Liver (tissue), 9 donors: ENCODE results near the gene SLIT1. TPM values are rescaled to one million over a fixed set of nuclear protein-coding genes. Genes with fewer than 3 reads are reported as not detected.

Experiments
- DNase-seq: peaks from one replicate; pipeline ENCODE4 v3.0.0-alpha.2; 2017; ENCODE audit warnings: low spot score
- H3K27ac ChIP-seq, 2 donors: one replicate each; pipeline ENCODE4 v1.7.0; 2013; ENCODE audit warnings: inconsistent platforms in 2 of 2, low read length in 2 of 2, control low read depth in 1 of 2, low read depth in 1 of 2, mild to moderate bottlenecking in 1 of 2
- H3K27me3 ChIP-seq, 4 donors: one replicate each; pipeline versions ENCODE4 v1.6.1 to v1.7.0; 2013; ENCODE audit warnings: low read length in 3 of 4, inconsistent platforms in 1 of 4, mild to moderate bottlenecking in 1 of 4, moderate library complexity in 1 of 4; ENCODE audit not compliant: control insufficient read depth in 4 of 4, insufficient read depth in 4 of 4
- H3K36me3 ChIP-seq, 4 donors: one replicate each; pipeline versions ENCODE4 v1.6.1 to v1.7.0; 2013; ENCODE audit warnings: low read length in 3 of 4, mild to moderate bottlenecking in 3 of 4, low read depth in 1 of 4, moderate library complexity in 1 of 4; ENCODE audit not compliant: control insufficient read depth in 4 of 4, insufficient read depth in 3 of 4
- H3K4me1 ChIP-seq, 4 donors: one replicate each; pipeline versions ENCODE4 v1.6.1 to v1.7.0; 2013; ENCODE audit warnings: low read length in 3 of 4, mild to moderate bottlenecking in 3 of 4, moderate library complexity in 1 of 4; ENCODE audit not compliant: control insufficient read depth in 4 of 4, insufficient read depth in 4 of 4
- H3K4me3 ChIP-seq, 3 donors: one replicate each; pipeline versions ENCODE4 v1.6.1 to v1.7.0; 2013; ENCODE audit warnings: low read length in 3 of 3, control low read depth in 1 of 3, low read depth in 1 of 3, mild to moderate bottlenecking in 1 of 3
- H3K9ac ChIP-seq, 2 donors: one replicate each; pipeline ENCODE4 v1.7.0; 2013; ENCODE audit warnings: low read length in 2 of 2, mild to moderate bottlenecking in 2 of 2, moderate library complexity in 2 of 2, control low read depth in 1 of 2, low read depth in 1 of 2
- H3K9me3 ChIP-seq, 4 donors: one replicate each; pipeline versions ENCODE4 v1.6.1 to v1.7.0; 2013; ENCODE audit warnings: low read length in 3 of 4; ENCODE audit not compliant: control insufficient read depth in 4 of 4
- EGR1 ChIP-seq, 2 donors: IDR thresholded peaks; 2 replicates each; pipeline ENCODE4 v1.6.1; 2016 to 2018; ENCODE audit warnings: antibody characterized with exemption in 2 of 2, low read depth in 2 of 2
- FOXA1 ChIP-seq: IDR thresholded peaks from 2 replicates; pipeline ENCODE4 v1.6.1; 2016; ENCODE audit warnings: antibody characterized with exemption
- FOXA2 ChIP-seq: IDR thresholded peaks from 2 replicates; pipeline ENCODE4 v1.6.1; 2016; ENCODE audit warnings: antibody characterized with exemption
- GABPA ChIP-seq, 2 donors: IDR thresholded peaks in 1 of 2; conservative IDR thresholded peaks in 1 of 2; 2 replicates each; pipeline ENCODE4 v1.6.1; 2016; ENCODE audit warnings: antibody characterized with exemption in 2 of 2, mild to moderate bottlenecking in 1 of 2, moderate library complexity in 1 of 2
- HNF4A ChIP-seq, 2 donors: conservative IDR thresholded peaks; 2 replicates each; pipeline ENCODE4 v1.6.1; 2016; ENCODE audit warnings: antibody characterized with exemption in 2 of 2, mild to moderate bottlenecking in 2 of 2
- HNF4G ChIP-seq: IDR thresholded peaks from 2 replicates; pipeline ENCODE4 v1.6.1; 2016; ENCODE audit warnings: antibody characterized with exemption
- JUND ChIP-seq, 2 donors: IDR thresholded peaks; 2 replicates each; pipeline ENCODE4 v1.6.1; 2016; ENCODE audit warnings: antibody characterized with exemption in 2 of 2
- NR2F2 ChIP-seq: IDR thresholded peaks from 2 replicates; pipeline ENCODE4 v1.6.1; 2016; ENCODE audit warnings: antibody characterized with exemption
- RAD21 ChIP-seq, 2 donors: IDR thresholded peaks; 2 replicates each; pipeline ENCODE4 v1.6.1; 2016; ENCODE audit warnings: antibody characterized with exemption in 2 of 2, mild to moderate bottlenecking in 2 of 2
- RXRA ChIP-seq, 2 donors: IDR thresholded peaks; 2 replicates each; pipeline ENCODE4 v1.6.1; 2017 to 2018; ENCODE audit warnings: antibody characterized with exemption in 2 of 2, mild to moderate bottlenecking in 1 of 2
- SP1 ChIP-seq: IDR thresholded peaks from 2 replicates; pipeline ENCODE4 v1.6.1; 2018; ENCODE audit warnings: antibody characterized with exemption, mild to moderate bottlenecking
- TAF1 ChIP-seq: conservative IDR thresholded peaks from 2 replicates; pipeline ENCODE4 v1.6.1; 2016; ENCODE audit warnings: antibody characterized with exemption, mild to moderate bottlenecking
- YY1 ChIP-seq: IDR thresholded peaks from 2 replicates; pipeline ENCODE4 v1.6.1; 2016; ENCODE audit warnings: antibody characterized with exemption, mild to moderate bottlenecking
- WGBS: extraction: QIAGEN DNeasy Blood & Tissue Kit; methylation state at CpG from one replicate; pipeline ENCODE4 v1.1.7; 2013; 5-methylcytosine and 5-hydroxymethylcytosine counted together
- polyA plus RNA-seq, 2 donors: library from polyadenylated mRNA; stranded (reverse) in 1 of 2; unstranded in 1 of 2; fragments of 200-250 nt in 1 of 2; fragments of >200 nt in 1 of 2; fragmentation: Nextera tagmentation in 1 of 2; extraction: Ambion mirVana in 1 of 2; gene quantifications; one replicate each; pipeline versions ENCODE4 v1.2.1 to v1.2.3, GENCODE V29; 2013 to 2015
- total RNA-seq, 2 donors: library from RNA; depleted of rRNA; stranded (reverse); fragments of >200 nt; gene quantifications; one replicate each; pipeline ENCODE4 v1.2.3, GENCODE V29; 2014
- TF ChIP-seq, protein P1 (sequence below): IDR thresholded peaks from 2 replicates; pipeline ENCODE4 v1.6.1; 2016; ENCODE audit warnings: antibody characterized with exemption
- TF ChIP-seq, protein P2 (sequence below): IDR thresholded peaks from 2 replicates; pipeline ENCODE4 v1.6.1; 2016; ENCODE audit warnings: antibody characterized with exemption, mild to moderate bottlenecking
- TF ChIP-seq, protein P3 (sequence below): IDR thresholded peaks from 2 replicates; pipeline ENCODE4 v1.6.1; 2016; ENCODE audit warnings: antibody characterized with exemption
- TF ChIP-seq, protein P4 (sequence below): fragments of 150-350 bp; IDR thresholded peaks from 2 replicates; pipeline ENCODE4 v1.5.1; 2017; ENCODE audit warnings: improper control_type of control experiment, low read depth, low read length; ENCODE audit not compliant: missing input control
- TF ChIP-seq, protein P5 (sequence below): IDR thresholded peaks from 2 replicates; pipeline ENCODE4 v1.6.1; 2016; ENCODE audit warnings: antibody characterized with exemption
- donor health status: healthy.
- donor health status: healthy.
- donor health status: healthy.
- donor health status: healthy.
- donor health status: healthy.

Gene SLIT1
- total and polyA plus RNA-seq, 4 donors, result under 0.01 to 0.14 (median 0.06) TPM

DNA sequence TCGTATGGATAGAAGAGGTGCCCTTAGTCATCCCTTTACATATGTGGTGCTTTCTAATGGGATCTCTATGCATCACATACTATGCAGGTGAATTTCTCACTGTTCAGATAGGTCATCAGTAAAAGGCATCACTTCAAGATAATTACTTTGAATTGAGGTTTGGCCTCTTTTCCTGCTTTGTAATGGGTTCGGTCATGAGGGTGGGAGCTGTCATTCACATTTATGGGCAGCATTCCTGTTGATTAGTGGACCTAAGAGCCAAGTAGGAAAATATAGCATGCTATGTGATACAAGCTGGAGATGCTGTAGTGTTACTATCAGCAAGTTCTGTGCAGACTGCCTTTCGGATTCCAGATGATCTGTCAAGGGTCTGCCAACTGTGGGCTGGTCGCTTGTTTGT is 197.3 kb downstream of the SLIT1 start:
- H3K27ac ChIP-seq, result no peak overlapping the region
- no peak overlapping the region for H3K9ac ChIP-seq
- no peaks in the 10 kb centered on the region for H3K9me3 ChIP-seq
- 85% methylated on average over 4 of the region's 4 CpGs for WGBS
- peaks cover 0 to 1% (median 0%) of the 10 kb centered on the region in 4 donors for H3K36me3 ChIP-seq
- H3K27me3 ChIP-seq, result no peaks in the 10 kb centered on the region
- TF ChIP-seq TAF1 (no peak), FOXA1 (no peak), HNF4A (conservative IDR thresholded peaks at IDR 0.05) (no peak), SP1 (no peak), FOXA2 (no peak), YY1 (no peak), EGR1 (IDR thresholded peaks at IDR 0.05; ENCODE audit: low read depth in 2 of 2) (no peak), RXRA (IDR thresholded peaks at IDR 0.05) (no peak), RAD21 (IDR thresholded peaks at IDR 0.05) (no peak), NR2F2 (no peak), HNF4G (no peak), GABPA (IDR thresholded peaks at IDR 0.05 in 1 of 2, conservative IDR thresholded peaks at IDR 0.05 in 1 of 2) (no peak), JUND (IDR thresholded peaks at IDR 0.05) (no peak)
- TF ChIP-seq, protein P1, sequence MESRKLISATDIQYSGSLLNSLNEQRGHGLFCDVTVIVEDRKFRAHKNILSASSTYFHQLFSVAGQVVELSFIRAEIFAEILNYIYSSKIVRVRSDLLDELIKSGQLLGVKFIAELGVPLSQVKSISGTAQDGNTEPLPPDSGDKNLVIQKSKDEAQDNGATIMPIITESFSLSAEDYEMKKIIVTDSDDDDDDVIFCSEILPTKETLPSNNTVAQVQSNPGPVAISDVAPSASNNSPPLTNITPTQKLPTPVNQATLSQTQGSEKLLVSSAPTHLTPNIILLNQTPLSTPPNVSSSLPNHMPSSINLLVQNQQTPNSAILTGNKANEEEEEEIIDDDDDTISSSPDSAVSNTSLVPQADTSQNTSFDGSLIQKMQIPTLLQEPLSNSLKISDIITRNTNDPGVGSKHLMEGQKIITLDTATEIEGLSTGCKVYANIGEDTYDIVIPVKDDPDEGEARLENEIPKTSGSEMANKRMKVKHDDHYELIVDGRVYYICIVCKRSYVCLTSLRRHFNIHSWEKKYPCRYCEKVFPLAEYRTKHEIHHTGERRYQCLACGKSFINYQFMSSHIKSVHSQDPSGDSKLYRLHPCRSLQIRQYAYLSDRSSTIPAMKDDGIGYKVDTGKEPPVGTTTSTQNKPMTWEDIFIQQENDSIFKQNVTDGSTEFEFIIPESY, result no peak
- TF ChIP-seq, protein P2, sequence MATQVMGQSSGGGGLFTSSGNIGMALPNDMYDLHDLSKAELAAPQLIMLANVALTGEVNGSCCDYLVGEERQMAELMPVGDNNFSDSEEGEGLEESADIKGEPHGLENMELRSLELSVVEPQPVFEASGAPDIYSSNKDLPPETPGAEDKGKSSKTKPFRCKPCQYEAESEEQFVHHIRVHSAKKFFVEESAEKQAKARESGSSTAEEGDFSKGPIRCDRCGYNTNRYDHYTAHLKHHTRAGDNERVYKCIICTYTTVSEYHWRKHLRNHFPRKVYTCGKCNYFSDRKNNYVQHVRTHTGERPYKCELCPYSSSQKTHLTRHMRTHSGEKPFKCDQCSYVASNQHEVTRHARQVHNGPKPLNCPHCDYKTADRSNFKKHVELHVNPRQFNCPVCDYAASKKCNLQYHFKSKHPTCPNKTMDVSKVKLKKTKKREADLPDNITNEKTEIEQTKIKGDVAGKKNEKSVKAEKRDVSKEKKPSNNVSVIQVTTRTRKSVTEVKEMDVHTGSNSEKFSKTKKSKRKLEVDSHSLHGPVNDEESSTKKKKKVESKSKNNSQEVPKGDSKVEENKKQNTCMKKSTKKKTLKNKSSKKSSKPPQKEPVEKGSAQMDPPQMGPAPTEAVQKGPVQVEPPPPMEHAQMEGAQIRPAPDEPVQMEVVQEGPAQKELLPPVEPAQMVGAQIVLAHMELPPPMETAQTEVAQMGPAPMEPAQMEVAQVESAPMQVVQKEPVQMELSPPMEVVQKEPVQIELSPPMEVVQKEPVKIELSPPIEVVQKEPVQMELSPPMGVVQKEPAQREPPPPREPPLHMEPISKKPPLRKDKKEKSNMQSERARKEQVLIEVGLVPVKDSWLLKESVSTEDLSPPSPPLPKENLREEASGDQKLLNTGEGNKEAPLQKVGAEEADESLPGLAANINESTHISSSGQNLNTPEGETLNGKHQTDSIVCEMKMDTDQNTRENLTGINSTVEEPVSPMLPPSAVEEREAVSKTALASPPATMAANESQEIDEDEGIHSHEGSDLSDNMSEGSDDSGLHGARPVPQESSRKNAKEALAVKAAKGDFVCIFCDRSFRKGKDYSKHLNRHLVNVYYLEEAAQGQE, result no peak
- TF ChIP-seq, protein P3, sequence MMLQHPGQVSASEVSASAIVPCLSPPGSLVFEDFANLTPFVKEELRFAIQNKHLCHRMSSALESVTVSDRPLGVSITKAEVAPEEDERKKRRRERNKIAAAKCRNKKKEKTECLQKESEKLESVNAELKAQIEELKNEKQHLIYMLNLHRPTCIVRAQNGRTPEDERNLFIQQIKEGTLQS, result no peak
- TF ChIP-seq, protein P4, sequence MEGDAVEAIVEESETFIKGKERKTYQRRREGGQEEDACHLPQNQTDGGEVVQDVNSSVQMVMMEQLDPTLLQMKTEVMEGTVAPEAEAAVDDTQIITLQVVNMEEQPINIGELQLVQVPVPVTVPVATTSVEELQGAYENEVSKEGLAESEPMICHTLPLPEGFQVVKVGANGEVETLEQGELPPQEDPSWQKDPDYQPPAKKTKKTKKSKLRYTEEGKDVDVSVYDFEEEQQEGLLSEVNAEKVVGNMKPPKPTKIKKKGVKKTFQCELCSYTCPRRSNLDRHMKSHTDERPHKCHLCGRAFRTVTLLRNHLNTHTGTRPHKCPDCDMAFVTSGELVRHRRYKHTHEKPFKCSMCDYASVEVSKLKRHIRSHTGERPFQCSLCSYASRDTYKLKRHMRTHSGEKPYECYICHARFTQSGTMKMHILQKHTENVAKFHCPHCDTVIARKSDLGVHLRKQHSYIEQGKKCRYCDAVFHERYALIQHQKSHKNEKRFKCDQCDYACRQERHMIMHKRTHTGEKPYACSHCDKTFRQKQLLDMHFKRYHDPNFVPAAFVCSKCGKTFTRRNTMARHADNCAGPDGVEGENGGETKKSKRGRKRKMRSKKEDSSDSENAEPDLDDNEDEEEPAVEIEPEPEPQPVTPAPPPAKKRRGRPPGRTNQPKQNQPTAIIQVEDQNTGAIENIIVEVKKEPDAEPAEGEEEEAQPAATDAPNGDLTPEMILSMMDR, result no peak
- TF ChIP-seq, protein P5, sequence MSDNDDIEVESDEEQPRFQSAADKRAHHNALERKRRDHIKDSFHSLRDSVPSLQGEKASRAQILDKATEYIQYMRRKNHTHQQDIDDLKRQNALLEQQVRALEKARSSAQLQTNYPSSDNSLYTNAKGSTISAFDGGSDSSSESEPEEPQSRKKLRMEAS, result no peak
- no peak overlapping the region for H3K4me3 ChIP-seq
- no peaks in the 10 kb centered on the region for H3K4me1 ChIP-seq
- no peak for DNase-seq
